B cell (primary cell): ENCODE data around the gene ZNF280D. TPM values are rescaled to one million over a fixed set of nuclear protein-coding genes. Genes with fewer than 3 reads are reported as not detected.
A peak's percentile ranks its signal among the peaks of the same experiment; 100 is the strongest.

Source experiments
- ATAC-seq: fragments of 200-7000 bp; cut with Tn5 transposase; one replicate; pipeline ENCODE4 v1.10.0; 2021; ENCODE audit warnings: low read depth, mild to moderate bottlenecking, moderate number of reproducible peaks, moderate library complexity
- CTCF ChIA-PET: fragments of 350-600 bp; sonication (Branson Sonifier 250); formaldehyde crosslinking; loops from one replicate; lab custom pipeline; 2021; ENCODE audit warnings: antibody characterized with exemption, inconsistent platforms; lab: Charles Lee
- POLR2A ChIA-PET: fragments of 350-600 bp; sonication (Branson Sonifier 250); formaldehyde crosslinking; loops from one replicate; lab custom pipeline; 2021; ENCODE audit warnings: antibody characterized with exemption; lab: Charles Lee
- DNase-seq: peaks from one replicate; pipeline ENCODE4 v3.0.0; 2013
- H2AFZ ChIP-seq: 2 replicates; pipeline ENCODE4 v1.6.1; 2012; ENCODE audit warnings: mild to moderate bottlenecking, low read depth, low read length; ENCODE audit not compliant: insufficient read depth, poor library complexity, severe bottlenecking
- H3K27ac ChIP-seq, 2 donors: 1 replicate in 1 of 2; 2 replicates in 1 of 2; pipeline ENCODE4 v1.5.1; 2012 to 2013; ENCODE audit warnings: low read length in 2 of 2, mild to moderate bottlenecking in 2 of 2, moderate library complexity in 1 of 2
- H3K27me3 ChIP-seq, 4 experiments: fragments of 200-600 bp in 1 of 4; sonication (generic) in 1 of 4; replicated peaks in 1 of 4; 1 replicate in 2 of 4; 2 replicates in 2 of 4; pipeline versions ENCODE4 v1.6.1 to v1.7.0; 2013 to 2016; ENCODE audit warnings: low read length in 3 of 4, mild to moderate bottlenecking in 2 of 4, mixed read lengths in 1 of 4, moderate library complexity in 1 of 4; ENCODE audit not compliant: insufficient read depth in 4 of 4, control insufficient read depth in 3 of 4; ENCODE audit errors: control extremely low read depth in 1 of 4
- H3K36me3 ChIP-seq, 2 experiments: replicated peaks in 1 of 2; 1 replicate in 1 of 2; 2 replicates in 1 of 2; pipeline versions ENCODE4 v1.6.1 to v1.7.1; 2013; ENCODE audit warnings: low read length in 1 of 2; ENCODE audit not compliant: insufficient read depth in 2 of 2, control insufficient read depth in 1 of 2; ENCODE audit errors: control extremely low read depth in 1 of 2, extremely low read depth in 1 of 2
- H3K4me1 ChIP-seq, 2 donors: fragments of 200-600 bp in 1 of 2; sonication (generic) in 1 of 2; 1 replicate in 1 of 2; 2 replicates in 1 of 2; pipeline versions ENCODE4 v1.5.1 to v1.6.1; 2013 to 2017; ENCODE audit warnings: low read length in 2 of 2; ENCODE audit not compliant: control insufficient read depth in 2 of 2, insufficient read depth in 2 of 2
- H3K4me2 ChIP-seq: replicated peaks from 2 replicates; pipeline ENCODE3; 2012; ENCODE audit warnings: mild to moderate bottlenecking, low read depth, low read length; ENCODE audit not compliant: poor library complexity, severe bottlenecking
- H3K4me3 ChIP-seq, 5 experiments: fragments of 200-600 bp in 1 of 5; sonication (generic) in 1 of 5; 1 replicate in 3 of 5; 2 replicates in 2 of 5; pipeline versions ENCODE4 v1.5.1 to v1.7.0; 2011 to 2016; ENCODE audit warnings: low read length in 4 of 5, mild to moderate bottlenecking in 4 of 5, low read depth in 2 of 5, control low read depth in 1 of 5, moderate library complexity in 1 of 5; ENCODE audit not compliant: insufficient read depth in 1 of 5; ENCODE audit errors: control extremely low read depth in 1 of 5, extremely low read depth in 1 of 5
- H3K79me2 ChIP-seq: fragments of 200-600 bp; sonication (generic); one replicate; pipeline ENCODE4 v1.6.0; 2016; ENCODE audit warnings: low read length; ENCODE audit not compliant: control insufficient read depth, insufficient read depth
- H3K9ac ChIP-seq: fragments of 200-600 bp; sonication (generic); 2 replicates; pipeline ENCODE4 v1.6.1; 2017; ENCODE audit warnings: mild to moderate bottlenecking, low read length, moderate library complexity
- H3K9me3 ChIP-seq, 3 donors: one replicate each; pipeline versions ENCODE4 v1.6.1 to v1.7.1; 2013; ENCODE audit warnings: low read length in 2 of 3; ENCODE audit not compliant: control insufficient read depth in 2 of 3, insufficient read depth in 1 of 3; ENCODE audit errors: control extremely low read depth in 1 of 3
- H4K20me1 ChIP-seq: 2 replicates; pipeline ENCODE4 v1.6.0; 2012; ENCODE audit warnings: mild to moderate bottlenecking, low read length; ENCODE audit not compliant: insufficient read depth, control insufficient read depth, poor library complexity, severe bottlenecking
- H3K27ac Mint-ChIP-seq: one replicate; pipeline ENCODE4 v1.8.0; 2021; ENCODE audit warnings: mixed read lengths
- H3K27me3 Mint-ChIP-seq: one replicate; pipeline ENCODE4 v1.8.0; 2021; ENCODE audit warnings: mixed read lengths
- H3K4me1 Mint-ChIP-seq: one replicate; pipeline ENCODE4 v1.8.0; 2021; ENCODE audit warnings: mixed read lengths
- H3K4me3 Mint-ChIP-seq: one replicate; pipeline ENCODE4 v1.8.0; 2021; ENCODE audit warnings: mixed read lengths
- H3K9me3 Mint-ChIP-seq: one replicate; pipeline ENCODE4 v1.8.0; 2022; ENCODE audit warnings: mixed read lengths; ENCODE audit not compliant: insufficient read depth
- CTCF ChIP-seq: fragments of 200-600 bp; IDR thresholded peaks from one replicate; pipeline ENCODE4 v1.8.0; 2022; ENCODE audit warnings: antibody characterized with exemption, mild to moderate bottlenecking
- EZH2 ChIP-seq: IDR thresholded peaks from 2 replicates; pipeline ENCODE4 v1.6.1; 2012; ENCODE audit warnings: borderline replicate concordance, low read depth, mild to moderate bottlenecking, moderate library complexity, low read length; ENCODE audit not compliant: insufficient read depth, poor library complexity, severe bottlenecking
- WGBS: methylation state at CpG from one replicate; pipeline ENCODE4 v1.1.5; 2013; ENCODE audit warnings: missing lambda C conversion rate; ENCODE audit not compliant: insufficient coverage; 5-methylcytosine and 5-hydroxymethylcytosine counted together
- intact Hi-C: fragments of 100-400 bp; cut with micrococcal nuclease; formaldehyde crosslinking; loops from one replicate; pipeline ENCODE4 v1.10.0; 2022
- polyA plus RNA-seq: library from polyadenylated mRNA; depleted of rRNA; stranded (reverse); fragments of >200 nt; gene quantifications from 2 replicates; pipeline ENCODE4 v1.2.3, GENCODE V29; 2012
- total RNA-seq, 2 donors: library from RNA; stranded (reverse); fragments of 120-200 nt in 1 of 2; gene quantifications; 1 replicate in 1 of 2; 2 replicates in 1 of 2; pipeline versions ENCODE4 v1.2.3 to v1.2.4, GENCODE V29; 2013 to 2022

Gene ZNF280D
- total and polyA plus RNA-seq, 2 donors (not counting 1 experiment from before 2014, with no cell fraction given), result 14.7 to 68.3 TPM

- peaks cover 0 to 3% (median 0%) of the 10 kb centered on the region in 3 donors for H3K9me3 ChIP-seq
- peaks cover 19% of the 10 kb centered on the region for H4K20me1 ChIP-seq
- peak overlapping the region; percentile 83 for H3K27ac Mint-ChIP-seq
- H3K9me3 Mint-ChIP-seq, result peaks cover 2% of the 10 kb centered on the region
- ATAC-seq (no peak), DNase-seq (no peak)
- H3K4me3 ChIP-seq, result peak overlapping the region in 2 of 5 experiments; percentile 9 to 47
- no peaks in the 10 kb centered on the region for H3K36me3 ChIP-seq
- 100% methylated on average over 1 of the region's 1 CpG for WGBS
- ChIA-PET CTCF (no interaction called here), POLR2A (interaction anchor here (0.6 kb wide), 1 partner anchor 14 kb away, joined by 3 read pairs; no protein-coding TSS in a partner anchor)
- H3K79me2 ChIP-seq, result peaks cover 86% of the 10 kb centered on the region
- peak overlapping the region in 1 of 2 donors; percentile 71 for H3K27ac ChIP-seq
- peaks cover 63% of the 10 kb centered on the region for H3K4me1 Mint-ChIP-seq
- H3K4me3 Mint-ChIP-seq, result peak overlapping the region; percentile 76
- intact Hi-C loops, result loop anchor here (2.0 kb wide), 1 partner anchor 14 kb away; the partner anchor contains the start of gene ZNF280D
- H3K9ac ChIP-seq, result peak overlapping the region; percentile 49
- H3K27me3 Mint-ChIP-seq, result no peaks in the 10 kb centered on the region
- peaks cover 15 to 47% of the 10 kb centered on the region in 2 donors for H3K4me1 ChIP-seq
- no peaks in the 10 kb centered on the region for H3K27me3 ChIP-seq
- no peak overlapping the region for H2AFZ ChIP-seq
- H3K4me2 ChIP-seq, result peak overlapping the region; percentile 68
- TF ChIP-seq CTCF (no peak), EZH2 (no peak)
Observed at GRCh38 chr15:56718560-56718959, 14.7 kb downstream of the ZNF280D start.

DNA sequence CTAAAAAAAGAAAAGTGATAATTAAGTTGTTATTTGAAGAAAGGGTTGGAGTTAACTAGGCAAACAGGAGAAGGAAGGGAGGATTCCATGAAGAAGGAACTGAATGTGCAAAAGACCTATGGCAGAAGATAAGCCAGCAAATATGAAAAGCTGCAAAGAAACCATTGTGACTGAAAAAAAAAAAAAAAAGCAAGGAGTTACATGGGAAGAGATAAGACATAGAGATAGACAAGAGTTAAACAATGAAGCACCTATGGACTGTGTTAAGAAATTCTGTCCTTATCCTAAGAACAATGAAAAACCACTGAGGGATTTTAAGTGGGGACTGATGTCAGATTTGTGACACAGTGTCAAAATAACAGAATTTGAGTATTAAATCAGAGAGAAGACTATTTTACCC, 17.0 kb downstream of the ZNF280D start:
- Histone ChIP-seq H2AFZ (no peak overlapping the region), H3K27me3 (no peaks in the 10 kb centered on the region), H3K4me1 (peaks cover 15 to 39% of the 10 kb centered on the region in 2 donors), H3K9me3 (peaks cover 0 to 3% (median 0%) of the 10 kb centered on the region in 3 donors), H4K20me1 (peaks cover 19% of the 10 kb centered on the region), H3K27ac (no peak overlapping the region), H3K36me3 (no peaks in the 10 kb centered on the region), H3K79me2 (peaks cover 90% of the 10 kb centered on the region), H3K9ac (no peak overlapping the region), H3K4me2 (no peak overlapping the region), H3K4me3 (no peak overlapping the region)
- POLR2A ChIA-PET, result no interaction called here
- CTCF ChIA-PET, result no interaction called here
- ATAC-seq, result no peak
- no peak overlapping the region for H3K27ac Mint-ChIP-seq
- intact Hi-C loops, result no loop called here
- DNase-seq, result no peak
- no peak overlapping the region for H3K4me3 Mint-ChIP-seq
- H3K27me3 Mint-ChIP-seq, result no peaks in the 10 kb centered on the region
- H3K4me1 Mint-ChIP-seq, result peaks cover 53% of the 10 kb centered on the region
- peaks cover under 1% of the 10 kb centered on the region for H3K9me3 Mint-ChIP-seq
- TF ChIP-seq CTCF (no peak), EZH2 (no peak)
